SK-N-SH (cell line): ENCODE results near the gene ACSS2.

Experiments
- NRF1 ChIP-seq: IDR thresholded peaks from 2 replicates; pipeline ENCODE4 v1.6.1; 2012; ENCODE audit warnings: low read depth, mild to moderate bottlenecking, low read length
- TF ChIP-seq, protein P1 (sequence below): fragments of 200-600 bp; sonication (generic); IDR thresholded peaks from 2 replicates; pipeline ENCODE4 v1.6.1; 2017; ENCODE audit warnings: antibody characterized with exemption, mild to moderate bottlenecking, moderate library complexity

GRCh38 chr20:34861386-34862084, 14.9 kb upstream of the ACSS2 start:
- TF ChIP-seq, protein P1, sequence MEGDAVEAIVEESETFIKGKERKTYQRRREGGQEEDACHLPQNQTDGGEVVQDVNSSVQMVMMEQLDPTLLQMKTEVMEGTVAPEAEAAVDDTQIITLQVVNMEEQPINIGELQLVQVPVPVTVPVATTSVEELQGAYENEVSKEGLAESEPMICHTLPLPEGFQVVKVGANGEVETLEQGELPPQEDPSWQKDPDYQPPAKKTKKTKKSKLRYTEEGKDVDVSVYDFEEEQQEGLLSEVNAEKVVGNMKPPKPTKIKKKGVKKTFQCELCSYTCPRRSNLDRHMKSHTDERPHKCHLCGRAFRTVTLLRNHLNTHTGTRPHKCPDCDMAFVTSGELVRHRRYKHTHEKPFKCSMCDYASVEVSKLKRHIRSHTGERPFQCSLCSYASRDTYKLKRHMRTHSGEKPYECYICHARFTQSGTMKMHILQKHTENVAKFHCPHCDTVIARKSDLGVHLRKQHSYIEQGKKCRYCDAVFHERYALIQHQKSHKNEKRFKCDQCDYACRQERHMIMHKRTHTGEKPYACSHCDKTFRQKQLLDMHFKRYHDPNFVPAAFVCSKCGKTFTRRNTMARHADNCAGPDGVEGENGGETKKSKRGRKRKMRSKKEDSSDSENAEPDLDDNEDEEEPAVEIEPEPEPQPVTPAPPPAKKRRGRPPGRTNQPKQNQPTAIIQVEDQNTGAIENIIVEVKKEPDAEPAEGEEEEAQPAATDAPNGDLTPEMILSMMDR, result no peak
- no peak for TF ChIP-seq NRF1
